Neural cell (in vitro differentiated cells): ENCODE data around the gene REM2. TPM values are rescaled to one million over a fixed set of nuclear protein-coding genes. Genes with fewer than 3 reads are reported as not detected.

Experiments
- polyA plus RNA-seq: library from polyadenylated mRNA; depleted of rRNA; stranded (reverse); fragments of >200 nt; gene quantifications from 2 replicates; pipeline ENCODE4 v1.2.3, GENCODE V29; 2014
- small RNA-seq, 3 experiments: library from RNA; depleted of rRNA; stranded (forward); fragments of <200 nt; gene quantifications; one replicate each; pipeline ENCODE3, GENCODE V24; 2012

REM2 gene
- polyA plus RNA-seq, 1 donor from 2014 or later = 28.6 TPM

Small RNAs within 50 kb of the gene (small RNA-seq; reads per million reads assigned to genes)
- 0 to 1.2 (median 0) reads per million in 3 experiments for gene RF00019

Other genes starting within 250 kb of the REM2 start
- gene OR6J1, start 238.9 kb upstream of the REM2 start, polyA plus RNA-seq = not detected in 2 replicates
- 60.7 and 76.1 TPM in 2 replicates for gene OXA1L, start 116.5 kb upstream of the REM2 start, polyA plus RNA-seq
- gene SLC7A7, start 67.8 kb upstream of the REM2 start, polyA plus RNA-seq = not detected in 2 replicates
- gene MRPL52, start 53.3 kb upstream of the REM2 start, polyA plus RNA-seq = 87.9 and 161 TPM in 2 replicates
- 0.30 and 1.5 TPM in 2 replicates for gene MMP14, start 46.6 kb upstream of the REM2 start, polyA plus RNA-seq
- gene LRP10, start 11.5 kb upstream of the REM2 start, polyA plus RNA-seq = 0.22 and 1.1 TPM in 2 replicates
- gene RBM23, start 35.9 kb downstream of the REM2 start, polyA plus RNA-seq = 83.7 and 96.7 TPM in 2 replicates
- 102 and 114 TPM in 2 replicates for gene PRMT5, start 46.2 kb downstream of the REM2 start, polyA plus RNA-seq
- 3.2 and 12.1 TPM in 2 replicates for gene HAUS4, start 73.9 kb downstream of the REM2 start, polyA plus RNA-seq
- gene AJUBA, start 99.3 kb downstream of the REM2 start, polyA plus RNA-seq = 0.52 and 1.9 TPM in 2 replicates
- 4.7 and 7.1 TPM in 2 replicates for gene C14orf93, start 126.9 kb downstream of the REM2 start, polyA plus RNA-seq
- 147 and 168 TPM in 2 replicates for gene PSMB5, start 151.7 kb downstream of the REM2 start, polyA plus RNA-seq
- not detected in 2 replicates for gene PSMB11, start 159.0 kb downstream of the REM2 start, polyA plus RNA-seq
- 31.7 and 37.0 TPM in 2 replicates for gene CDH24, start 174.3 kb downstream of the REM2 start, polyA plus RNA-seq
- 132 and 143 TPM in 2 replicates for gene ACIN1, start 211.9 kb downstream of the REM2 start, polyA plus RNA-seq
- 23.3 and 26.4 TPM in 2 replicates for gene C14orf119, start 212.3 kb downstream of the REM2 start, polyA plus RNA-seq
- not detected in 2 replicates for gene CIROP, start 221.8 kb downstream of the REM2 start, polyA plus RNA-seq
- not detected in 2 replicates for gene CEBPE, start 236.0 kb downstream of the REM2 start, polyA plus RNA-seq